Lung (tissue), 12 donors: Measurements from ENCODE around the gene PDZD2. TPM values are rescaled to one million over a fixed set of nuclear protein-coding genes. Genes with fewer than 3 reads are reported as not detected.

Experiments
- ATAC-seq: fragments of 200-7000 bp; cut with Tn5 transposase; one replicate; pipeline ENCODE4 v1.9.1; 2020; ENCODE audit warnings: moderate number of reproducible peaks; ENCODE audit not compliant: insufficient read depth, low FRiP score
- DNase-seq, 3 donors: peaks; one replicate each; pipeline ENCODE4 v3.0.0-alpha.2; 2013 to 2017
- H3K27ac ChIP-seq, 2 donors: one replicate each; pipeline ENCODE4 v1.5.1; 2013; ENCODE audit warnings: mild to moderate bottlenecking in 2 of 2, moderate library complexity in 2 of 2, control low read depth in 1 of 2, inconsistent platforms in 1 of 2, low read depth in 1 of 2, low read length in 1 of 2
- H3K27me3 ChIP-seq, 3 donors: one replicate each; pipeline ENCODE4 v1.5.1; 2013; ENCODE audit warnings: low read length in 2 of 3; ENCODE audit not compliant: control insufficient read depth in 3 of 3, insufficient read depth in 3 of 3
- H3K36me3 ChIP-seq, 4 donors: one replicate each; pipeline ENCODE4 v1.5.1; 2013; ENCODE audit warnings: low read length in 4 of 4, mild to moderate bottlenecking in 1 of 4, moderate library complexity in 1 of 4; ENCODE audit not compliant: control insufficient read depth in 4 of 4, insufficient read depth in 4 of 4
- H3K4me1 ChIP-seq, 5 donors: one replicate each; pipeline ENCODE4 v1.5.1; 2013; ENCODE audit warnings: low read length in 5 of 5, mild to moderate bottlenecking in 2 of 5, moderate library complexity in 1 of 5; ENCODE audit not compliant: control insufficient read depth in 5 of 5, insufficient read depth in 5 of 5
- H3K4me3 ChIP-seq: one replicate; pipeline ENCODE4 v1.5.1; 2013; ENCODE audit warnings: mild to moderate bottlenecking, control low read depth, moderate library complexity
- H3K9ac ChIP-seq, 2 donors: one replicate each; pipeline ENCODE4 v1.5.1; 2013; ENCODE audit warnings: low read length in 2 of 2, control low read depth in 1 of 2; ENCODE audit not compliant: insufficient read depth in 1 of 2
- H3K9me3 ChIP-seq, 4 donors: one replicate each; pipeline ENCODE4 v1.5.1; 2013; ENCODE audit warnings: low read length in 3 of 4, mild to moderate bottlenecking in 1 of 4, moderate library complexity in 1 of 4; ENCODE audit not compliant: control insufficient read depth in 4 of 4, insufficient read depth in 3 of 4
- CTCF ChIP-seq: IDR thresholded peaks from 2 replicates; pipeline ENCODE4 v1.5.1; 2012; ENCODE audit warnings: mild to moderate bottlenecking; ENCODE audit errors: control extremely low read depth, extremely low read depth
- WGBS, 2 donors: extraction: QIAGEN DNeasy Blood & Tissue Kit; methylation state at CpG; one replicate each; pipeline ENCODE4 v1.1.7; 2013; 5-methylcytosine and 5-hydroxymethylcytosine counted together
- polyA plus RNA-seq, 2 donors: library from polyadenylated mRNA; stranded (reverse); fragments of 200-250 nt; gene quantifications; one replicate each; pipeline ENCODE4 v1.2.1, GENCODE V29; 2013
- total RNA-seq, 2 donors: library from RNA; depleted of rRNA in 1 of 2; stranded (reverse); fragments of >200 nt in 1 of 2; gene quantifications; one replicate each; pipeline ENCODE4 v1.2.1, GENCODE V29; 2014 to 2021
- donor health status: control.
- donor health status: control.
- donor health status: Bipolar disorder and iron deficiency.
- donor health status: healthy.
- donor health status: DM: yes; HTN: yes; CAD: no.

The PDZD2 gene
- total and polyA plus RNA-seq, 4 donors: 9.2 to 56.3 (median 24.8) TPM

GRCh38 chr5:31995006-31995405, 356.1 kb downstream of the PDZD2 start:
- peaks cover 0 to 1% (median 0%) of the 10 kb centered on the region in 4 donors for H3K36me3 ChIP-seq
- H3K9me3 ChIP-seq: no peaks in the 10 kb centered on the region
- ATAC-seq (no peak), DNase-seq (no peak)
- H3K4me1 ChIP-seq: peaks cover 3 to 11% (median 8%) of the 10 kb centered on the region in 5 donors
- TF ChIP-seq CTCF: no peak
- no peak overlapping the region for H3K4me3 ChIP-seq
- no peak overlapping the region for H3K27ac ChIP-seq
- H3K27me3 ChIP-seq: no peaks in the 10 kb centered on the region
- no peak overlapping the region for H3K9ac ChIP-seq
- 87 to 91% methylated on average over 4 of the region's 4 CpGs for WGBS, 2 donors

- H3K27ac ChIP-seq: no peak overlapping the region
- TF ChIP-seq CTCF: no peak
- 79 to 86% methylated on average over 7 of the region's 7 CpGs for WGBS, 2 donors
- H3K4me3 ChIP-seq: no peak overlapping the region
- H3K36me3 ChIP-seq: peaks cover 0 to 1% (median 0%) of the 10 kb centered on the region in 4 donors
- no peaks in the 10 kb centered on the region for H3K27me3 ChIP-seq
- no peak overlapping the region for H3K9ac ChIP-seq
- no peak for ATAC-seq
- H3K4me1 ChIP-seq: peaks cover 0 to 9% (median 2%) of the 10 kb centered on the region in 5 donors
- no peaks in the 10 kb centered on the region for H3K9me3 ChIP-seq
- no peak for DNase-seq
Measured at GRCh38 chr5:31995714-31996113, 356.8 kb downstream of the PDZD2 start.

- Histone ChIP-seq H3K27ac (no peak overlapping the region), H3K4me1 (peaks cover 0 to 9% (median 0%) of the 10 kb centered on the region in 5 donors), H3K27me3 (no peaks in the 10 kb centered on the region), H3K36me3 (peaks cover 0 to 1% (median 0%) of the 10 kb centered on the region in 4 donors), H3K9me3 (no peaks in the 10 kb centered on the region), H3K4me3 (no peak overlapping the region), H3K9ac (no peak overlapping the region)
- ATAC-seq (no peak), DNase-seq (no peak)
- no peak for TF ChIP-seq CTCF
- 96 to 98% methylated on average over 5 of the region's 5 CpGs for WGBS, 2 donors
Measured at GRCh38 chr5:31996909-31997308, 358.0 kb downstream of the PDZD2 start.

- Histone ChIP-seq H3K9ac (no peak overlapping the region), H3K27ac (no peak overlapping the region), H3K27me3 (no peaks in the 10 kb centered on the region), H3K4me1 (peaks cover 0 to 7% (median 0%) of the 10 kb centered on the region in 5 donors), H3K9me3 (no peaks in the 10 kb centered on the region), H3K36me3 (peaks cover 0 to 6% (median 4%) of the 10 kb centered on the region in 4 donors), H3K4me3 (no peak overlapping the region)
- DNase-seq (no peak), ATAC-seq (no peak)
- WGBS, 2 donors: 91 to 94% methylated on average over 5 of the region's 5 CpGs
- TF ChIP-seq CTCF: no peak
Measured at GRCh38 chr5:31999470-31999869, 360.5 kb downstream of the PDZD2 start.
